WTC11 (cell line): ENCODE measurements around the gene DDX20. TPM values are rescaled to one million over a fixed set of nuclear protein-coding genes. Genes with fewer than 3 reads are reported as not detected.

Source experiments
- ATAC-seq: fragments of 200-7000 bp; cut with Tn5 transposase; 2 replicates; pipeline ENCODE4 v1.10.0; 2021; ENCODE audit warnings: mild to moderate bottlenecking, moderate library complexity
- CTCF ChIA-PET: fragments of 300-600 bp; sonication (Branson Sonifier 250); formaldehyde crosslinking; loops from one replicate; lab custom pipeline; 2021; ENCODE audit warnings: antibody characterized with exemption; lab: Charles Lee
- POLR2A ChIA-PET: fragments of 350-600 bp; sonication (Branson Sonifier 250); formaldehyde crosslinking; loops from one replicate; lab custom pipeline; 2021; ENCODE audit warnings: antibody characterized with exemption; lab: Charles Lee
- DNase-seq: peaks from one replicate; pipeline ENCODE4 v3.0.0; 2021; ENCODE audit warnings: low spot score
- H3K27ac Mint-ChIP-seq: 2 replicates; pipeline ENCODE4 v1.8.0; 2021; ENCODE audit warnings: mixed read lengths
- H3K27me3 Mint-ChIP-seq: 2 replicates; pipeline ENCODE4 v1.8.0; 2021; ENCODE audit warnings: low read depth, mild to moderate bottlenecking, moderate library complexity, mixed read lengths
- H3K36me3 Mint-ChIP-seq: 2 replicates; pipeline ENCODE4 v1.8.0; 2021; ENCODE audit warnings: mixed read lengths
- H3K4me1 Mint-ChIP-seq: 2 replicates; pipeline ENCODE4 v1.8.0; 2022; ENCODE audit warnings: mixed read lengths
- H3K4me3 Mint-ChIP-seq: 2 replicates; pipeline ENCODE4 v1.8.0; 2021; ENCODE audit warnings: mild to moderate bottlenecking, moderate library complexity, mixed read lengths
- H3K9me3 Mint-ChIP-seq: 2 replicates; pipeline ENCODE4 v1.8.0; 2021; ENCODE audit warnings: mixed read lengths
- ATF1 ChIP-seq: sonication (generic); formaldehyde crosslinking; IDR thresholded peaks from 2 replicates; pipeline ENCODE4 v1.8.1; 2023; ENCODE audit warnings: mild to moderate bottlenecking, moderate library complexity, missing genetic modification reagents
- ATF3 ChIP-seq: sonication (generic); formaldehyde crosslinking; conservative IDR thresholded peaks from 2 replicates; pipeline ENCODE4 v1.8.1; 2022; ENCODE audit warnings: mild to moderate bottlenecking, missing genetic modification reagents
- CREM ChIP-seq: sonication (generic); formaldehyde crosslinking; IDR thresholded peaks from 2 replicates; pipeline ENCODE4 v1.8.1; 2022; ENCODE audit warnings: mild to moderate bottlenecking, missing genetic modification reagents, moderate library complexity
- ERG ChIP-seq: fragments of 250-450 bp; sonication (Bioruptor Pico); IDR thresholded peaks from 2 replicates; pipeline ENCODE4 v1.8.0; 2021; ENCODE audit warnings: mild to moderate bottlenecking
- IRF2 ChIP-seq: sonication (generic); formaldehyde crosslinking; IDR thresholded peaks from 2 replicates; pipeline ENCODE4 v1.8.0; 2022; ENCODE audit warnings: low read depth, missing genetic modification reagents, borderline replicate concordance
- KAT7 ChIP-seq: sonication (generic); formaldehyde crosslinking; IDR thresholded peaks from 2 replicates; pipeline ENCODE4 v1.8.1; 2023; ENCODE audit warnings: missing genetic modification reagents, mild to moderate bottlenecking, borderline replicate concordance
- NFATC4 ChIP-seq: fragments of 250-450 bp; sonication (Bioruptor Pico); IDR thresholded peaks from 2 replicates; pipeline ENCODE4 v1.9.0; 2021; ENCODE audit warnings: mild to moderate bottlenecking
- NFYB ChIP-seq: sonication (generic); formaldehyde crosslinking; conservative IDR thresholded peaks from 2 replicates; pipeline ENCODE4 v1.8.0; 2022; ENCODE audit warnings: low read depth, missing genetic modification reagents
- NR1H2 ChIP-seq: sonication (generic); formaldehyde crosslinking; IDR thresholded peaks from 2 replicates; pipeline ENCODE4 v1.9.0; 2021; ENCODE audit warnings: mild to moderate bottlenecking, moderate library complexity, missing genetic modification reagents
- PREB ChIP-seq: sonication (generic); formaldehyde crosslinking; IDR thresholded peaks from 2 replicates; pipeline ENCODE4 v1.8.1; 2022; ENCODE audit warnings: mild to moderate bottlenecking, missing genetic modification reagents, moderate library complexity, borderline replicate concordance
- SMAD3 ChIP-seq: sonication (generic); formaldehyde crosslinking; IDR thresholded peaks from 2 replicates; pipeline ENCODE4 v1.8.0; 2022; ENCODE audit warnings: missing genetic modification reagents, mild to moderate bottlenecking, borderline replicate concordance
- SP1 ChIP-seq: sonication (generic); formaldehyde crosslinking; conservative IDR thresholded peaks from 2 replicates; pipeline ENCODE4 v1.8.1; 2022; ENCODE audit warnings: missing genetic modification reagents
- STAT6 ChIP-seq: sonication (generic); formaldehyde crosslinking; conservative IDR thresholded peaks from 2 replicates; pipeline ENCODE4 v1.8.1; 2023; ENCODE audit warnings: mild to moderate bottlenecking, low read depth, missing genetic modification reagents, moderate library complexity
- ZBTB21 ChIP-seq: sonication (generic); formaldehyde crosslinking; IDR thresholded peaks from 2 replicates; pipeline ENCODE4 v1.8.1; 2023; ENCODE audit warnings: mild to moderate bottlenecking, missing genetic modification reagents, borderline replicate concordance
- ZNF232 ChIP-seq: sonication (generic); formaldehyde crosslinking; IDR thresholded peaks from 2 replicates; pipeline ENCODE4 v1.8.0; 2022; ENCODE audit warnings: mild to moderate bottlenecking, missing genetic modification reagents
- ZNF396 ChIP-seq: fragments of 250-450 bp; sonication (Bioruptor Pico); IDR thresholded peaks from 2 replicates; pipeline ENCODE4 v1.8.0; 2021; ENCODE audit warnings: mild to moderate bottlenecking, moderate library complexity, borderline replicate concordance
- total RNA-seq: library from RNA; stranded (reverse); gene quantifications from 3 replicates; pipeline ENCODE4 v1.2.3, GENCODE V29; 2021
- TF ChIP-seq, protein P1 (sequence below): sonication (generic); formaldehyde crosslinking; IDR thresholded peaks from 2 replicates; pipeline ENCODE4 v1.8.1; 2023; ENCODE audit warnings: mild to moderate bottlenecking, missing genetic modification reagents, moderate library complexity
- TF ChIP-seq, protein P2 (sequence below): sonication (generic); formaldehyde crosslinking; IDR thresholded peaks from 2 replicates; pipeline ENCODE4 v1.8.0; 2023; ENCODE audit warnings: missing genetic modification reagents
- TF ChIP-seq, protein P3 (sequence below): sonication (generic); formaldehyde crosslinking; IDR thresholded peaks from 2 replicates; pipeline ENCODE4 v1.8.1; 2022; ENCODE audit warnings: low read depth, mild to moderate bottlenecking, moderate library complexity, missing genetic modification reagents, borderline replicate concordance
- TF ChIP-seq, protein P4 (sequence below): sonication (generic); formaldehyde crosslinking; IDR thresholded peaks from 2 replicates; pipeline ENCODE4 v1.8.0; 2023; ENCODE audit warnings: missing genetic modification reagents, mild to moderate bottlenecking, borderline replicate concordance

Gene DDX20
- total RNA-seq, 1 experiment from 2014 or later = 19.3 TPM

DNA sequence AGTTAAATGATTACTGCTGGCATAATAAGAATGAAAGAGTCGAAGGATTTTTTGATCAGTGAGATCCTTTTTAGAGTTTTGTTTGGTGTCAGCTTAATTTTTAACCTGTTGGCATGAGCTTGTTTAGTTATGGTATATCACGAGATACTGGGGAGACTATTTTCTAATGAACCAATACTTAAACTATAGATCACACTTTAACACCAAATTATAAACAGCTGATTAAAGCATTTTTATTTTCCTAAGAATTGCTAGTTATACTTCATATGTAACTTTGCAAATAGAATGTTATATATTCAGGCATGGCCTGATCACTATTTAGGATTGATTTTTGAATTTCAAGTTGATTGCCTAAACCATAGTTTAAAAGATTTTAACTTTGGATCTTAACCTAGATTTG lies 6.0 kb downstream of the DDX20 start:
- no peaks in the 10 kb centered on the region for H3K27me3 Mint-ChIP-seq
- DNase-seq (no peak), ATAC-seq (no peak)
- H3K9me3 Mint-ChIP-seq = no peaks in the 10 kb centered on the region
- H3K36me3 Mint-ChIP-seq = peaks cover 67% of the 10 kb centered on the region
- H3K4me1 Mint-ChIP-seq = peaks cover 12% of the 10 kb centered on the region
- ChIA-PET CTCF (no interaction called here), POLR2A (no interaction called here)
- TF ChIP-seq CREM (CRISPR knock-in tag) (no peak), NFYB (no peak), KAT7 (CRISPR knock-in tag) (no peak), SP1 (CRISPR knock-in tag) (no peak), ZNF396 (CRISPR knock-in tag) (no peak), NFATC4 (CRISPR knock-in tag) (no peak), ATF1 (no peak)
- TF ChIP-seq, protein P1, sequence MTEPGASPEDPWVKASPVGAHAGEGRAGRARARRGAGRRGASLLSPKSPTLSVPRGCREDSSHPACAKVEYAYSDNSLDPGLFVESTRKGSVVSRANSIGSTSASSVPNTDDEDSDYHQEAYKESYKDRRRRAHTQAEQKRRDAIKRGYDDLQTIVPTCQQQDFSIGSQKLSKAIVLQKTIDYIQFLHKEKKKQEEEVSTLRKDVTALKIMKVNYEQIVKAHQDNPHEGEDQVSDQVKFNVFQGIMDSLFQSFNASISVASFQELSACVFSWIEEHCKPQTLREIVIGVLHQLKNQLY (CRISPR knock-in tag) = no peak
- H3K27ac Mint-ChIP-seq = no peak overlapping the region
- no peak overlapping the region for H3K4me3 Mint-ChIP-seq

DNA sequence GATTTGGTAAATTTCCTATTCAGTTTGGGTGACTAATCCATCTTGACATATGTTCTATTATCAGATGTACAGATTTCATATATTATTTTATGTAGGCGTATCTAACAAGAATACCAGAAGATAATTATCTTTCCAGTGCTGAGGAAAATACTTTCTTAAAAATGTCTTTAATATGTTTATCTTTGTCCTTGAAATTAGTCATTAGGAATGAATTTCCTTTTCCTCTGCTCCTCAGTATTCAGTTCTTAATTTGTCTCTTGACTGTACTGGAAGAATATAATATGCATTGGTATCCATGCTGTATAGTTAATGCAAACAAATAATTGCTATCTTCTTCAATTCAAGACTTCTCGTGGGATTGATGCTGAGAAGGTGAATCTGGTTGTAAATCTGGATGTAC lies 6.6 kb downstream of the DDX20 start:
- H3K9me3 Mint-ChIP-seq = no peaks in the 10 kb centered on the region
- H3K4me3 Mint-ChIP-seq = no peak overlapping the region
- H3K27me3 Mint-ChIP-seq = no peaks in the 10 kb centered on the region
- no peak overlapping the region for H3K27ac Mint-ChIP-seq
- POLR2A ChIA-PET = no interaction called here
- TF ChIP-seq, protein P1 (CRISPR knock-in tag) = no peak
- TF ChIP-seq PREB (CRISPR knock-in tag) (no peak), IRF2 (CRISPR knock-in tag) (no peak), ATF3 (CRISPR knock-in tag) (no peak), ERG (CRISPR knock-in tag) (no peak), STAT6 (CRISPR knock-in tag) (no peak), ZBTB21 (no peak), ZNF232 (CRISPR knock-in tag) (no peak), SMAD3 (CRISPR knock-in tag) (no peak), NR1H2 (CRISPR knock-in tag) (no peak)
- TF ChIP-seq, protein P2, sequence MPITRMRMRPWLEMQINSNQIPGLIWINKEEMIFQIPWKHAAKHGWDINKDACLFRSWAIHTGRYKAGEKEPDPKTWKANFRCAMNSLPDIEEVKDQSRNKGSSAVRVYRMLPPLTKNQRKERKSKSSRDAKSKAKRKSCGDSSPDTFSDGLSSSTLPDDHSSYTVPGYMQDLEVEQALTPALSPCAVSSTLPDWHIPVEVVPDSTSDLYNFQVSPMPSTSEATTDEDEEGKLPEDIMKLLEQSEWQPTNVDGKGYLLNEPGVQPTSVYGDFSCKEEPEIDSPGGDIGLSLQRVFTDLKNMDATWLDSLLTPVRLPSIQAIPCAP = no peak
- TF ChIP-seq, protein P3, sequence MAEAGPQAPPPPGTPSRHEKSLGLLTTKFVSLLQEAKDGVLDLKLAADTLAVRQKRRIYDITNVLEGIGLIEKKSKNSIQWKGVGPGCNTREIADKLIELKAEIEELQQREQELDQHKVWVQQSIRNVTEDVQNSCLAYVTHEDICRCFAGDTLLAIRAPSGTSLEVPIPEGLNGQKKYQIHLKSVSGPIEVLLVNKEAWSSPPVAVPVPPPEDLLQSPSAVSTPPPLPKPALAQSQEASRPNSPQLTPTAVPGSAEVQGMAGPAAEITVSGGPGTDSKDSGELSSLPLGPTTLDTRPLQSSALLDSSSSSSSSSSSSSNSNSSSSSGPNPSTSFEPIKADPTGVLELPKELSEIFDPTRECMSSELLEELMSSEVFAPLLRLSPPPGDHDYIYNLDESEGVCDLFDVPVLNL (CRISPR knock-in tag) = no peak
- TF ChIP-seq, protein P4, sequence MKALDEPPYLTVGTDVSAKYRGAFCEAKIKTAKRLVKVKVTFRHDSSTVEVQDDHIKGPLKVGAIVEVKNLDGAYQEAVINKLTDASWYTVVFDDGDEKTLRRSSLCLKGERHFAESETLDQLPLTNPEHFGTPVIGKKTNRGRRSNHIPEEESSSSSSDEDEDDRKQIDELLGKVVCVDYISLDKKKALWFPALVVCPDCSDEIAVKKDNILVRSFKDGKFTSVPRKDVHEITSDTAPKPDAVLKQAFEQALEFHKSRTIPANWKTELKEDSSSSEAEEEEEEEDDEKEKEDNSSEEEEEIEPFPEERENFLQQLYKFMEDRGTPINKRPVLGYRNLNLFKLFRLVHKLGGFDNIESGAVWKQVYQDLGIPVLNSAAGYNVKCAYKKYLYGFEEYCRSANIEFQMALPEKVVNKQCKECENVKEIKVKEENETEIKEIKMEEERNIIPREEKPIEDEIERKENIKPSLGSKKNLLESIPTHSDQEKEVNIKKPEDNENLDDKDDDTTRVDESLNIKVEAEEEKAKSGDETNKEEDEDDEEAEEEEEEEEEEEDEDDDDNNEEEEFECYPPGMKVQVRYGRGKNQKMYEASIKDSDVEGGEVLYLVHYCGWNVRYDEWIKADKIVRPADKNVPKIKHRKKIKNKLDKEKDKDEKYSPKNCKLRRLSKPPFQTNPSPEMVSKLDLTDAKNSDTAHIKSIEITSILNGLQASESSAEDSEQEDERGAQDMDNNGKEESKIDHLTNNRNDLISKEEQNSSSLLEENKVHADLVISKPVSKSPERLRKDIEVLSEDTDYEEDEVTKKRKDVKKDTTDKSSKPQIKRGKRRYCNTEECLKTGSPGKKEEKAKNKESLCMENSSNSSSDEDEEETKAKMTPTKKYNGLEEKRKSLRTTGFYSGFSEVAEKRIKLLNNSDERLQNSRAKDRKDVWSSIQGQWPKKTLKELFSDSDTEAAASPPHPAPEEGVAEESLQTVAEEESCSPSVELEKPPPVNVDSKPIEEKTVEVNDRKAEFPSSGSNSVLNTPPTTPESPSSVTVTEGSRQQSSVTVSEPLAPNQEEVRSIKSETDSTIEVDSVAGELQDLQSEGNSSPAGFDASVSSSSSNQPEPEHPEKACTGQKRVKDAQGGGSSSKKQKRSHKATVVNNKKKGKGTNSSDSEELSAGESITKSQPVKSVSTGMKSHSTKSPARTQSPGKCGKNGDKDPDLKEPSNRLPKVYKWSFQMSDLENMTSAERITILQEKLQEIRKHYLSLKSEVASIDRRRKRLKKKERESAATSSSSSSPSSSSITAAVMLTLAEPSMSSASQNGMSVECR (CRISPR knock-in tag) = no peak
- H3K4me1 Mint-ChIP-seq = peaks cover 6% of the 10 kb centered on the region
- ATAC-seq (no peak), DNase-seq (no peak)
- CTCF ChIA-PET = interaction anchor here (0.9 kb wide), 1 partner anchor 15 kb away, joined by 3 read pairs; no protein-coding TSS in a partner anchor
- peaks cover 71% of the 10 kb centered on the region for H3K36me3 Mint-ChIP-seq
